Superior temporal gyrus (tissue), 1 donor: Measurements from ENCODE around the gene HIPK2.
"Not testable (repeated sequence)": the region's sequence is repeated elsewhere in the genome, so short reads cannot be mapped to it uniquely, and the experiment has no call there.

Source experiments
- DNase-seq: peaks from one replicate; pipeline ENCODE4 v3.0.0-alpha.2; 2016; ENCODE audit errors: extremely low spot score

Gene HIPK2

GRCh38 chr7:139623518-139623917, 154.3 kb downstream of the HIPK2 start:
- no peak for DNase-seq

- no peak for DNase-seq
These were observed 157.0 kb downstream of the HIPK2 start for GRCh38 chr7:139620676-139621344.

DNA sequence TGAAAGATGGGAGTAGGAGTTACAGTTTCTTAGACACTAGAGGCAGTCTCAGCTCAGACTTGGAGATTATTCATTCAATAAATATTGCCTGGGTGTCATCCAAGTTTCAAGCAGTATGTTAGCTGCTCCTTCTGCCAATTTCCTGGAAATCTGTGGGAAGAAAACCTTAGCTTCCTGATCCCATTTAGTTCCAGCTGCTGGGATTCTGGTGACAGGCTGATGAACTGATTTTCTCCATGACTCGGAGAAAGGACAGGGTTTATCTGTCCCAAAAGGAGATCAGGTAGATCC, 158.5 kb downstream of the HIPK2 start:
- no peak for DNase-seq

DNA sequence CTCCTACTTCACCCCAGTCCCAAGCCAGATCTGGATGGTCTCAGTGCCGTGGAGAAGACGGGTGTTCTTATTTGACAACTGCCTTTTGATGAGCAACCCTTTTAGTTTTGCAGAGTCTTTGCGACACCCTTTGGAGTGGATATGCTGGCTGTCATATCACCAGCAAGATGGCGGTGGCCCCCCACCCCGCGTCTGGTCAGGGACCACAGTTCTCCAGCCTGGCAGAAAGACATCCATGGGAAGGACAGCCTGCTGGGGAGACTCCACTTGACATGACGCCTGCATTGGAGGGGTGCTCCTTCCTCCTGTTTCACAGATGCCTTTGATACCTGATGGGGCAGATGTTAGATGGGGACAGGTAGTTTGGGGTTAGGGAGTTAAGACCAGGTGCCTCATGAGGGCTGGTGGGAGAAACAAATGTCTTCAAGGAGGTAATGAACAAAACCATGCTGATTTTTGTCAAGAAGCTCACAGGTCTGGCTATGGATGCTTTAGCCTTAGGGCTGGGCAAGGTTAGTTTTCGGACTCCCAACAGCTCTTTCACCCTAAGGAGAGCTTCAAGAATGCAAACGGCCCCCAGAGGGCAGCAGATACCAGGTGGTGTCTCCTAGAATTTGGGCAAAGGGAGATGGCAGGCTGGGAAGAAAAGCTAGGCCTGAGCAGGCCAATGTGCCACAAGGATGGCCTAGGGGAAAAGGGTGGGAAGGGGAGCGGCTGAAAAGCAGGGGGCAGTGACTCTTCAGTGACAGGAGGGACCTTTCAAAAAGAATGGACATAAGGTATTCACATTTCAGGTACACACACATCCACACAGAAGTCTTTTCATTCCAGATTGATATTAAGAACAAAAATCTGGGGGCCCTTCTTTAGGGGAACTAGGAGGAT, 159.1 kb downstream of the HIPK2 start:
- DNase-seq, result peak; percentile 73

GRCh38 chr7:139617074-139617473, 160.7 kb downstream of the HIPK2 start:
- DNase-seq, result no peak

DNA sequence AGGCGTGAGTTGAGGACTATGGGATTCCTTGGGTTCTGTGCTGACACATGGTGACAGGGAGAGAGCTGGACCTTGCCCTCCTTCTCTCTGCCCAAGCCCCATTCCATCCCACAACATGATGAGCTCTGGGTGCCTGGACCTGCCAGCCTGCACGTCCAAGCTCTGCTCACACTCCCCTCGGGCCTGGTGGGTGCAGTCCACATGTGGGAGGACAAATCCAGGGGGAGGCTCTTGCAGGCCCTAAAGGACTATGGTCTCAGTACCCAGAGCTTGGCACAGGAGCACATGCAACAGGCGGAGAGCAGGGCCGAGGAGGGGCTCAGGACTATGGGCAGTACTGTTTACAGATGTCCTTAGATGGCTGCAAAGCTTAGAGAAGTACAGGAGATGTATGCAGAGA, 162.9 kb downstream of the HIPK2 start:
- no peak for DNase-seq

- no peak for DNase-seq
These were observed 163.8 kb downstream of the HIPK2 start for GRCh38 chr7:139613971-139614411.

DNA sequence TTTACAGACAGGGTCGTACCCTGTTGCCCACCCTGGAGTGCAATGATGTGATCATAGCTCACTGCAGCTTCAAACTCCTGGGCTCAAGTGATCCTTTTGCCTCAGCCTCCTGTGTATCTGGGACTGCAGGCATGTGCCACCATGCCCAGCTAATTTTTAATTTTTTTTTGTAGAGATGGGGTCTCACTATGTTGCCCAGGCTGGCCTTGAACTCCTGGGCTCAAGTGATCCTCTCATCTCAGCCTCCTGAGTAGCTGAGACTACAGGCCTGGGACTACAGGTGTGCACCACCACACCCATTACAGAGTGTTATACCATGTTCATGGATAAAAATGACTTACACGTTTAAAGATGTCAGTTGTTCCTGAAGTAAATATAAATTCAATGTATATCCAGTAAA, 166.2 kb downstream of the HIPK2 start:
- DNase-seq, result not testable (repeated sequence)

- no peak for DNase-seq
These were observed 167.2 kb downstream of the HIPK2 start for GRCh38 chr7:139610595-139610994.

DNA sequence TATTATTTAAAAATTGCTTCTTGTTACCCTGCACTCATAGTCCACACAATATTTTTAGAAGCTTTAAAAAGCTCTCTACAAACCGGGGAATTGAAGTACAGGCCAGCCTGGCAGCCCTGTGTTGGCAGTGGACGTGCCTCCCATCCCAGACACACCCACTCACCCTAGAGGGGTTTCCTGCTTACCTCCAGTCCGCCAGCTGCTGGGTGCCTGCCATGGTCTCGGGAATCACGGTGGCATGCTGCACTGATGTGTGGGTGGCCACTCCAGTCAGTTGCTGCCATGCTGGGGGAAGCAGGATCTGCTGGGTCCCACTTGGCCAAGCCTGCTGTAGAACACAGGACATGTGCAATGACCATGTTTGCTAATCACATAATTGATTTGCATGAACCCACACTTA, 173.9 kb downstream of the HIPK2 start:
- DNase-seq, result no peak

GRCh38 chr7:139603282-139603681, 174.5 kb downstream of the HIPK2 start:
- no peak for DNase-seq

DNA sequence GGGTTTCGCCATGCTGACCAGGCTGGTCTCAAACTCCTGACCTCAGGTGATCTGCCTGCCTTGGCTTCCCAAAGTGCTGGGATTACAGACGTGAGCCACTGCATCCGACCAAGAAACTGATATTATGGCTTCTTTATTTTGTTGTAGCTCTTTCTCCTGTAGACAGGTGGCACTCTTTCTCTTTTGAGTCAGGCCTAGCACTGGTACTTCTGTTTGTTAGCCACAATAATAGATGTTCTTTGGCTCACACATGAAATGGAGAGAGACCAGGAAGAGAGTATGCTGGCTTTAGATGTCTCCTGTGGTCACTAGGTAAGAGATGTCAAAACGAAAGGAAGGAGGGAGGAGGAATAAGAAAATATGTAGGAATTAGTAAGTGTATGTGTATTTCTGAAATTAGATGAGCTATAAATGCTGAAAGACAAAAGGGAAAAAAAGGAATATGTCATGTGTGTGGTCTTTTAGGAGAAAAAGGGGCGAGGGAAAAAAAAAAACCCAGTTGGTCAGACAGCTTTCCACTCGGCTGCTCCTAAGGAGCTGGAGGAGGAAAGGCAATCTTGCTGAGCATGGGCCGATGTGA, 175.6 kb downstream of the HIPK2 start:
- DNase-seq, result peak; percentile 71

GRCh38 chr7:139601176-139601575, 176.6 kb downstream of the HIPK2 start:
- DNase-seq, result no peak

- no peak for DNase-seq
These were observed 177.5 kb downstream of the HIPK2 start for GRCh38 chr7:139600306-139600705.

DNA sequence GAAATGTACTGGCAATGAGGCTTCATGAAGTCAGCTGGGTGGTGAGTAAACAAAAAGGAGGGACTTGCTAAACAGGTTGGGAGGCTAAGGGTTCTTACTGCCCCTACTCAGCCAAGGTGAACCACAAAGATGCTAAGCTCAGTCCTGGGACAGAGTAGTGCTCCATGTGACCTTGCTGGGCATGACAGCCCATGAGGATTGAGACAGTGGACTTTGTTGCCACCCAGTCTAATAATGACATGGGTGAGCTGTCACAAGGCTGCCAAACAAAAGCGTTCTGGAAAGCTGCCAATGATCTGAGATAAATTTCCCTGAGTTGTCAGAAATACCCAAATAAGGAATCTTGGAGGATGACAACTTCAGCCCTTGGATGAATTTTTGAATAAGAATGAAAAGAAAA, 179.2 kb downstream of the HIPK2 start:
- peak; percentile 66 for DNase-seq

- DNase-seq, result no peak
These were observed 180.8 kb downstream of the HIPK2 start for GRCh38 chr7:139597028-139597427.

GRCh38 chr7:139596626-139597025, 181.2 kb downstream of the HIPK2 start:
- DNase-seq, result no peak

DNA sequence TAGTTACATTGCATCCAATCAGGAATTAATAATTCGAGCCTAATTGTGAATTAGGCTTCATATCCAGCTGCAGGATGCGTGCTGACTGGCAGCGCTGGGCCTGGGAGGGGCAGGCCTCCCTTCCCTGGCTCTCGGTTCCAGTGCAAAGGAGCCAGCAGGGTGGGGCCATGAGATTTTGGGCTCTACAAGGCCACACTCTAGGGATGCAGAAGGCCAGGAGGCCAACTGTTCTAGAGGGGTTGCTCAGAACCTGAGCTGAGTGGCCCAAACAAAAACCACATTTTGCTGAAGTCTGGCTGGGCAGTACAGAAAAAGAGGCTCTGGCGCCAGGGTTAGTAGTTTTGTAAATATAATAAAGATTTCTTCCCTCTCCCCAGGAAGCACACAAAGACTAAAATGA, 182.0 kb downstream of the HIPK2 start:
- no peak for DNase-seq

GRCh38 chr7:139594911-139595476, 182.8 kb downstream of the HIPK2 start:
- DNase-seq, result no peak

DNA sequence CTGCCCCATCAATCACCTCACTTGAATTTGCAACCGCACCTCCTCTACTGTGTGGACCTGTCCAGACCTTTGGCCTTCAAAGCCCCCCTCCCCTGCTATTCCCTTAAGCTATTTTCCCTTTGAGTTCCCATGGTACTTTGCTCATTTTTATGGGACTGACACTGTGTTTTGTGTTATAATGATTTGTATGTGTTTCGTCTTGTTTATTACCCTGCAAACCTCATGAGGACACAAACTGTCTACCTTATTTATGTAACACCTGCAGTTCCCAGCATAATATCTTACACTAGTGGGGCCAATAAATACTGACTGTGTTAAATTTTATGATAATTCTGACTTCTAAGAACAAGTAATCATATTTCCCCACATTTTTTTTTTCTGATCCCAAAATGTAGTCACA, 183.7 kb downstream of the HIPK2 start:
- DNase-seq, result no peak

DNA sequence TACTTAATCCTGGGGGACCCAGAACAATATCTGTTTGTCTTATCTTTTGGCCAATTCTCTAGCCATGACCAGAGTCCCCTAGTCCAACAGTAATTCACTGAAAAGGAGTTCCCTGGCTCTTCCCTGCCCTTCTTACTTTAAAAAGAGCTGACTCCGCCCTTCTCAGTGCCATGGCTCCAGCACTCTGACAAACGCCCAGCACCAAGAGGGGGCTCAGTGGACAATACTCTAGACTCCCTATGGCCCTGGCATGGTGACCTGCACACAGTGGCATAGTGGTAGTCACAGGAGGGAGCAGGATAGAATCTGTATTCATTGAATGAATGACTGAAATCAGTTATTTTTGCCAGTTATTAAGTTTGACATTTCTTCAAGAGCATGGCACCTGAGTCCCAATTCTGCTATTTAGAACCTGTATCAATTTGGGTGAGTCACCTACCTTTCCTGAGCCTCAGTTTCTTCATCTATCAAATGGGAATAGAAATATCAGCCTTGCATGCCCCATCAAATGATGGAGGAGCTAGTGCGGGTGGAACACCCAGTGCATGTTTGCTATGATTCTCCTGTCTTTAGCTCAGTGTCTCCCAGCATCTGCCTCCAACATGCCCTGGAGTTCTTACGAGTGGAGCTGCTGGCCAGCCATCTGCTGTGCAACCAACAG, 184.9 kb downstream of the HIPK2 start:
- DNase-seq, result no peak

DNA sequence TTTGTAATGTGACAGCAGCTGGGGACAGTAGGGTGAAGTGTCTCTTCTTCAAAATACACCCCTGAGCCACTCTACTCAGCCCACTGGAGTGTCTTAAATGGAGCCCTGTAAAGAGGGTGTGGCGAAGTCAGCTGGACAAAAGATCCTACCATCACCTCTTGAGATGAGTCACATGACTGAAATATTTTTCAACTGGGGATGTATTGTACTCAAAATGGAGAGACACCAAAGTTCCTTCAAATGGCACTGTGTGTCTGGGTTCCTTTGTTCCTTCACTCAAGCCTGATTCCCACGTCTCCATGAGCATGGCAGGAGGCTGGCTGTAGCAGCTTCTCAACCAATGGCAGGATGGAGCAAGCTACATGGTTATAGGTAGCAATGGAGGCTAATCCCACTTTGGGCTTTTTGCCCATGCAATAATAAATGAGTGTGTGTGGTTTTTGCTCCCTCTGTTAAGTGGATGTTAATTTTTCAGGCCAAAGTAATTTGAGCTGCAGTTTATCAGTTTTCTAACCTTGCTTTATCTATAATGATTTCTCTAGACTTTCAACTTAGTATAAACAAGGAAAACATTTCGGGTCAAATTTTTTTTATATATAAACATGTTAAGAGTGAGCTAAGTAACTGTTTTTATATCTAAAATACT, 186.1 kb downstream of the HIPK2 start:
- DNase-seq, result no peak
